GM12874 (cell line): ENCODE data around the gene LILRA1.
"Not testable (repeated sequence)": the region's sequence is repeated elsewhere in the genome, so short reads cannot be mapped to it uniquely, and the experiment has no call there.

Source experiments
- CTCF ChIP-seq: IDR thresholded peaks from 2 replicates; pipeline ENCODE4 v1.5.1; 2011; ENCODE audit warnings: low read depth, mild to moderate bottlenecking, control low read depth, low read length, moderate library complexity; ENCODE audit not compliant: insufficient read depth

LILRA1 gene

GRCh38 chr19:54593445-54593844, at the start of gene LILRA1:
LILRA1 (plus strand) TSS chr19:54593632; CDS start chr19:54594245, 613 bp downstream.
- TF ChIP-seq CTCF, result not testable (repeated sequence)

- TF ChIP-seq CTCF, result no peak
Measured at GRCh38 chr19:54548806-54549205, 44.6 kb upstream of the LILRA1 start.

DNA sequence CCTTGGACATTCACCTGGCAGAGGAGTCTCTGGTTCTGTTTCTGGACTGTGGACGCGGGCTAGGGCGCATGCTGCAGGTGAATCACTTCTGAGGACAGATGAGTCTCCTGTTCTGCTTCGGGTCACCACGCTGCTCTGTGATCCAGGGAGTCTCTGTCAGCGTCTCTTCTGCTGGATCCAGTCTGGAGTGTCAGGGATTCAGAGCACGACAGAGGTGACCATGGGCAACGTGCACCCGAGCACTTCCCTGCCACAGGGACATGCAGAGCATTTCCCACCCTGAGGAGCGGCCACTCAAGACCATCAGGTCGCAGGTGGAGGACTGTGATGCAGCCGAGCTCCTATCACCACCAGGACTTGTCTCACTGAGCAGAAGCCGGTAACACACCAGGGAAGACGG, 44.2 kb upstream of the LILRA1 start:
- no peak for TF ChIP-seq CTCF

DNA sequence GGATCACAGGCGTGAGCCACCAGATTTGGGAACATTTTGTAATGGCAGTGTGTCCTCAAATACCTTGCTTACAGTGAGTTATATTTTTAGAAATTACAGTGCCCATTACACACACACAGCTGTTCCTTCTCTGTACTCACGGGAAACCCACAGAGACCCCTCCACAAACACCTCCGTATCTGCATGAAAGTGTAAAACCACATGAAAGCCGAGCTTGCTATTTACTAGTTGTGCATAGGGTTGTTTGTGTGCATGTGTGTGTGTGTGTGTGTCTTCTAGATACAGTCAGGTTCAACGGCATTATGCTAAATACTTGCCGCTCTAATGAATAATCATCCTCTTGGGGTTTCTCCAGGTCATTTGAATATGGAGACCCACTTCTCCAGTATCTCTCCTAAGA, 42.1 kb upstream of the LILRA1 start:
- no peak for TF ChIP-seq CTCF

DNA sequence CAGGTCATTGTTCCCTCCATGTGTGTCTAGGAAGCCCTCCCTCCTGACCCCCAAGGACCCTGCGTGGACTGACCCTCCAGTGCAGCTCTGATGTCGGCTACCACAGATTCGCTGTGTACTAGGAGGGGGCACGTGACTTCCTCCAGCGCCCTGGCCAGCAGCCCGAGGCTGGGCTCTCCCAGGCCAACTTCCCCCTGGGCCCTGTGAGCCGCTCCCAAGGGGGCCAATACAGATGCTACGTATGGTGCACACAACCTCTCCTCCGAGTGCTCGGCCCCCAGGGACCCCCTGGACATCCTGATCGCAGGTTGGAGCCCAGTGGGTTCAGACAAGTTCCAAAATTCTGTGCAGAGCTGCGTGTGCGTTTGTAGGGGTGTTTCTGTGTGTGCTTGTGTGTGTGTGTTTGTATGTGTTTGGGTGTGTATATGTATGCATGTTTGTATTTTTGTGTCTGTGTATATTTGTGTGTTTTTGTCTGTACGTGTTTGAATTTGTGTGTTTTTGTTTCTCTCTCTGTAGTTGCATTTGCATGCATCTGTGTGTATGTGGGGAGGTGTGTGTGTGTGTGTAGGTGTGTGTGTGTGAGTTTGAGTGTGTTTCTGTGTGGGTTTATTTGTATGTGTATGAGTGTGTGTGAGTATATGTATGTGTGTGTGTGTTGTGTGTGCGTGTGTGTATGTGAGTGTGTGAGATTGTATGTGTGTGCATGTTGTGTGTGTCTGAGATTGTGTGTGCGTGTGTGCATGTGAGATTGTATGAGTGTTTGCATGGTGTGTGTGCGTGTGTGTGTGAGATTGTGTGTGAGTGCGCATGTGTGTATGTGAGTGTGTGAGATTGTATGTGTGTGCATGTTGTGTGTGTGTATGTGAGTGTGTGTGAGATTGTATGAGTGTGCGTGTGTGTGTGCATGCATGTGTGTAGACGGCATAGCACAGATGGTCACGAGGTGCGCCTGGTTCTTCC, 41.2 kb upstream of the LILRA1 start:
- no peak for TF ChIP-seq CTCF

DNA sequence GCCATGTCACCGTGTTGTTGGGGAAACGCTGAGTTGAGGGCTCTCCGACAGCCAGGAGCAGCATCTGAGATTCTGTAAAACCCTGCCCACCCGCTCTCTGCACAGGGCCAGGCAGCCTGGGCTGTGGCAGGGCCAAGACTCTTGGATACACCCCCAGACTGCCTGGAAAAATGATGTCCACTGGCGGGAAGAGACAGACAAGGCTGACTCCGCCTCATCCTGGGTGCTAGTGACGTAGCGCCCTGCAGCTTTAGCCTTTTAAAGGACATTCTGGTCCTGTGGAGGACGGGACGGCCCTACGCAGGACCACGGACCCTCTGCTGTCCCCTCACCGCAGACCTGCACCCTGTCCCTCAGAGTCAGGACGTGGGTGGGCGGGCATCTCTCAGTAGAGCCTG, 40.5 kb upstream of the LILRA1 start:
- TF ChIP-seq CTCF, result no peak

GRCh38 chr19:54554006-54554405, 39.4 kb upstream of the LILRA1 start:
- no peak for TF ChIP-seq CTCF
